A549 (cell line): ENCODE data around the gene NOTCH3. TPM values are rescaled to one million over a fixed set of nuclear protein-coding genes. Genes with fewer than 3 reads are reported as not detected.

Source experiments
- ATAC-seq, 2 experiments: fragments of 200-7000 bp in 1 of 2; fragments of >200 bp in 1 of 2; cut with Nextera tagmentation in 1 of 2; cut with Tn5 transposase in 1 of 2; 3 replicates each; pipeline versions ENCODE4 v1.8.0 to v1.9.1; 2018 to 2020; ENCODE audit warnings: mild to moderate bottlenecking in 1 of 2, moderate library complexity in 1 of 2
- CTCF ChIA-PET: fragments of 300-600 bp; sonication (Branson Sonifier 250); formaldehyde crosslinking; extraction: SDS; loops from one replicate; lab custom pipeline; 2021; ENCODE audit warnings: antibody characterized with exemption, inconsistent platforms; lab: Yijun Ruan, JAX
- POLR2A ChIA-PET: fragments of 350-600 bp; formaldehyde crosslinking; extraction: SDS; loops from one replicate; lab custom pipeline; 2021; ENCODE audit warnings: antibody characterized with exemption, inconsistent platforms; lab: Yijun Ruan, JAX
- DNase-seq, 2 experiments: peaks; one replicate each; pipeline versions ENCODE4 v3.0.0 to v3.0.0-alpha.2; 2011 to 2016; ENCODE audit warnings: low read depth in 1 of 2, low spot score in 1 of 2
- FAIRE-seq: peaks from 2 replicates; lab custom pipeline; 2011; peaks lifted over from hg19 to GRCh38; lab: Jason Lieb, UNC
- H3K27ac ChIP-seq, 2 experiments: fragments of >200 bp; sonication (Bioruptor Twin); formaldehyde crosslinking; 3 replicates each; pipeline ENCODE4 v1.5.1; 2016 to 2017
- H3K4me1 ChIP-seq: fragments of >200 bp; sonication (Bioruptor Twin); formaldehyde crosslinking; 3 replicates; pipeline ENCODE4 v1.6.1; 2016
- H3K4me2 ChIP-seq: fragments of >200 bp; sonication (Bioruptor Twin); formaldehyde crosslinking; 3 replicates; pipeline ENCODE4 v1.6.1; 2016
- H3K4me3 ChIP-seq: fragments of >200 bp; sonication (Bioruptor Twin); formaldehyde crosslinking; 3 replicates; pipeline ENCODE4 v1.5.1; 2016
- H3K9me3 ChIP-seq: fragments of >200 bp; sonication (Bioruptor Twin); formaldehyde crosslinking; 3 replicates; pipeline ENCODE4 v1.6.1; 2016
- BHLHE40 ChIP-seq: IDR thresholded peaks from 2 replicates; pipeline ENCODE4 v1.6.1; 2012; ENCODE audit warnings: low read depth, low read length, inconsistent platforms
- CBX2 ChIP-seq: fragments of 200-600 bp; sonication (generic); IDR thresholded peaks from 2 replicates; pipeline ENCODE4 v1.6.1; 2016; ENCODE audit warnings: low read depth, mild to moderate bottlenecking, borderline replicate concordance
- CBX8 ChIP-seq: fragments of 200-600 bp; sonication (generic); IDR thresholded peaks from 2 replicates; pipeline ENCODE4 v1.6.1; 2016
- CHD2 ChIP-seq: fragments of 150-350 bp; IDR thresholded peaks from 2 replicates; pipeline ENCODE4 v1.6.1; 2014; ENCODE audit warnings: low read length; ENCODE audit not compliant: partially characterized antibody
- EHF ChIP-seq: fragments of 250-450 bp; sonication (Bioruptor Pico); IDR thresholded peaks from 2 replicates; pipeline ENCODE4 v1.5.0; 2020; ENCODE audit warnings: mild to moderate bottlenecking
- EHMT2 ChIP-seq: fragments of 200-600 bp; sonication (generic); IDR thresholded peaks from 2 replicates; pipeline ENCODE4 v1.6.1; 2016; ENCODE audit warnings: antibody characterized with exemption, low read depth, mild to moderate bottlenecking, moderate library complexity
- ESRRA ChIP-seq: fragments of 150-350 bp; IDR thresholded peaks from 2 replicates; pipeline ENCODE4 v1.6.1; 2014; ENCODE audit warnings: mild to moderate bottlenecking, low read length, borderline replicate concordance
- FOSB ChIP-seq: fragments of 250-450 bp; sonication (Bioruptor Pico); IDR thresholded peaks from 2 replicates; pipeline ENCODE4 v1.5.0; 2020; ENCODE audit warnings: mild to moderate bottlenecking, moderate library complexity
- FOXS1 ChIP-seq: fragments of 250-450 bp; sonication (Bioruptor Pico); IDR thresholded peaks from 2 replicates; pipeline ENCODE4 v1.5.0; 2020; ENCODE audit warnings: mild to moderate bottlenecking, moderate library complexity
- HMGXB4 ChIP-seq: fragments of 250-450 bp; sonication (Bioruptor Pico); IDR thresholded peaks from 2 replicates; pipeline ENCODE4 v1.5.0; 2021; ENCODE audit warnings: mild to moderate bottlenecking, moderate library complexity, borderline replicate concordance
- HOXB13 ChIP-seq: fragments of 250-450 bp; sonication (Bioruptor Pico); IDR thresholded peaks from 2 replicates; pipeline ENCODE4 v1.5.0; 2020; ENCODE audit warnings: low read depth, mild to moderate bottlenecking, moderate library complexity
- JUNB ChIP-seq: fragments of >200 bp; sonication (Bioruptor Twin); formaldehyde crosslinking; IDR thresholded peaks from 2 replicates; pipeline ENCODE4 v1.6.1; 2016
- KDM1A ChIP-seq: fragments of 200-600 bp; sonication (generic); IDR thresholded peaks from 2 replicates; pipeline ENCODE4 v1.6.1; 2016; ENCODE audit warnings: low read depth, mild to moderate bottlenecking
- KDM5A ChIP-seq: fragments of 200-600 bp; sonication (generic); IDR thresholded peaks from 2 replicates; pipeline ENCODE4 v1.6.1; 2016; ENCODE audit warnings: antibody characterized with exemption, mild to moderate bottlenecking
- MAZ ChIP-seq: fragments of 150-350 bp; IDR thresholded peaks from 2 replicates; pipeline ENCODE4 v1.6.1; 2014; ENCODE audit warnings: antibody characterized with exemption, low read depth, low read length, borderline replicate concordance
- NFE2L2 ChIP-seq: fragments of 150-350 bp; conservative IDR thresholded peaks from 2 replicates; pipeline ENCODE4 v1.6.1; 2014; ENCODE audit warnings: low read length
- NPAS2 ChIP-seq: fragments of 250-450 bp; sonication (Bioruptor Pico); IDR thresholded peaks from 2 replicates; pipeline ENCODE4 v1.8.0; 2022; ENCODE audit warnings: mild to moderate bottlenecking, moderate library complexity, borderline replicate concordance
- PHF8 ChIP-seq: fragments of 200-600 bp; sonication (generic); IDR thresholded peaks from 2 replicates; pipeline ENCODE4 v1.6.1; 2016; ENCODE audit warnings: low read depth, mild to moderate bottlenecking, antibody characterized with exemption, moderate library complexity, borderline replicate concordance
- RCOR1 ChIP-seq: fragments of 150-350 bp; IDR thresholded peaks from 2 replicates; pipeline ENCODE4 v1.6.1; 2014; ENCODE audit warnings: antibody characterized with exemption, low read length, low read depth
- RNF2 ChIP-seq: fragments of 200-600 bp; sonication (generic); IDR thresholded peaks from 2 replicates; pipeline ENCODE4 v1.6.1; 2016; ENCODE audit warnings: low read depth, mild to moderate bottlenecking, antibody characterized with exemption, moderate library complexity, borderline replicate concordance
- SREBF2 ChIP-seq: fragments of 450-650 bp; IDR thresholded peaks from 2 replicates; pipeline ENCODE4 v1.6.1; 2014; ENCODE audit warnings: mild to moderate bottlenecking, moderate library complexity
- TP53 ChIP-seq: fragments of 250-450 bp; sonication (Bioruptor Pico); IDR thresholded peaks from 2 replicates; pipeline ENCODE4 v1.5.0; 2021; ENCODE audit warnings: mild to moderate bottlenecking, moderate library complexity
- ZFP36 ChIP-seq: fragments of 450-650 bp; IDR thresholded peaks from 2 replicates; pipeline ENCODE4 v1.6.1; 2014; ENCODE audit warnings: borderline replicate concordance; ENCODE audit not compliant: partially characterized antibody
- ZSCAN20 ChIP-seq: fragments of 250-450 bp; sonication (Bioruptor Pico); IDR thresholded peaks from 2 replicates; pipeline ENCODE4 v1.8.0; 2022; ENCODE audit warnings: mild to moderate bottlenecking, moderate library complexity
- WGBS: methylation state at CpG from one replicate; pipeline ENCODE4 v1.1.6; 2017; ENCODE audit errors: missing lambda C conversion rate; 5-methylcytosine and 5-hydroxymethylcytosine counted together
- polyA minus RNA-seq: library from RNA; depleted of rRNA, polyadenylated mRNA; stranded (reverse); fragments of >200 nt; gene quantifications from 2 replicates; pipeline ENCODE4 v1.2.3, GENCODE V29; 2011; rRNA and poly(A)+ RNA removed
- polyA plus RNA-seq, 4 experiments: library from polyadenylated mRNA; depleted of rRNA in 3 of 4; stranded (reverse); fragments of >200 nt; fragmentation: RNase III in 1 of 4; extraction: RNeasy Plus Mini Kit Qiagen cat#74134 plus additional on column Dnase treatment in 1 of 4; gene quantifications; 2 replicates in 3 of 4; 3 replicates in 1 of 4; pipeline ENCODE4 v1.2.3, GENCODE V29; 2011 to 2017
- TF ChIP-seq, protein P1 (sequence below): IDR thresholded peaks from 2 replicates; pipeline ENCODE4 v1.6.1; 2012; ENCODE audit warnings: low read depth, borderline replicate concordance
- TF ChIP-seq, protein P2 (sequence below): fragments of 200-600 bp; sonication (generic); IDR thresholded peaks from 2 replicates; pipeline ENCODE4 v1.6.1; 2016; ENCODE audit warnings: antibody characterized with exemption, mild to moderate bottlenecking, moderate library complexity
- TF ChIP-seq, protein P3 (sequence below): IDR thresholded peaks from 2 replicates; pipeline ENCODE4 v1.6.1; 2012
- TF ChIP-seq, protein P4 (sequence below): fragments of >200 bp; sonication (Bioruptor Twin); formaldehyde crosslinking; IDR thresholded peaks from 3 replicates; pipeline ENCODE4 v1.6.1; 2016

Gene NOTCH3
- polyA plus RNA-seq (2011; rRNA removed), result 14.7 and 21.3 TPM in 2 replicates
- polyA plus RNA-seq (2012; cell fraction: cytosol; rRNA removed), result 10.3 and 14.2 TPM in 2 replicates
- polyA plus RNA-seq (2012; cell fraction: nucleus; rRNA removed), result 21.9 and 40.9 TPM in 2 replicates
- 6.4 to 9.5 TPM (median 6.9 TPM) in 3 replicates for polyA plus RNA-seq (2017; fragmentation: RNase III; extraction: RNeasy Plus Mini Kit Qiagen cat#74134 plus additional on column Dnase treatment)
- polyA minus RNA-seq, result 46.6 and 49.9 TPM in 2 replicates

DNA sequence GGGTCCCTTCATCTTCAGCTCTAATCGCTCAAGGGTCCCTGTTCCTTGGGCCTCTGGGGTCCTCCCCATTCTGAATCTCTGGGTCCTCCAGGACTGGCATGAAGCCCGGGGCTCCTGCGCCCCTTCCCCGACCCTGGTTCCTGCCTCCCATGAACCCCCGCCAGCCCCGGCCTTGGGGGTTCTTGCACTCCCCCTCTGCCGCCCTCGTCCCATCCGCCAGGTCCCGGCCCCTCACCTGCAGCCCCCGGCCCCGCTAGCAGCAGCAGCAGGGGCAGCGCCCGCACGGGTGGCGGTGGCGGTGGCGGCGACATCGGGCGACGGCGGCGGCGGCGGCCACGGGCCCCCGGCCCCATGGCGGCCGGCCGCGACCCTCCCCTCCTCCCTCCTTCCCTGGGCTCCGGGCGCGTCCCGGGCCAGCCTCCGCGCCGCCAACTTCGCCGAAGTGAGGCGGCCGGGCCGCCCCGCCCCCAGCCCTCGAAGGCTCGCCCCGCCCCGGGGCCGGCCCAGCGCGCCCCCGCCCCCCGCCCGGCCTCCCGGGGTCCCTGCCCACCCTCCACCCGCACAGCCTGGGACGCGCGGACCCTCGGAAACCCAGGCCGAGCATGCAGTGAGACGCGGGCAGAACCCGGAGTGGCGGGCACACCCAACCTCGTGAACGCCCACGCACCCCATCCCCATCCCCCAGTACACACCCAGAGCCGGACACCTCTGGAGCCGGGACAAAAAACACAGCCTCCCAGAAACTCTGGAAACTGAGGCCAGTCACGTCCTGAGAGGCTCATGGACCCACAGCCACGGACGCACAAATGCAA lies at the start of gene NOTCH3:
NOTCH3 (minus strand) TSS at position 443 of the 812 bp plus-strand sequence; CDS start at position 353, 90 bp downstream.
- peak in 1 of 2 experiments; percentile 45; a peak in 1 of 6 replicates for ATAC-seq
- Histone ChIP-seq H3K27ac (peak within 1 kb of the TSS; percentile 67 to 96), H3K4me2 (peak within 1 kb of the TSS; percentile 80), H3K4me3 (peak within 1 kb of the TSS; percentile 68), H3K9me3 (no peaks in the 10 kb centered on the region), H3K4me1 (peaks cover 18% of the 10 kb centered on the region)
- FAIRE-seq, result no peak
- DNase-seq, result no peak
- TF ChIP-seq PHF8, result no peak
- no peak for TF ChIP-seq MAZ
- TF ChIP-seq FOXS1 (CRISPR knock-in tag), result no peak
- no peak for TF ChIP-seq ZFP36
- no peak for TF ChIP-seq KDM5A
- no peak for TF ChIP-seq RCOR1
- TF ChIP-seq TP53 (CRISPR knock-in tag), result no peak
- TF ChIP-seq BHLHE40, result no peak
- no peak for TF ChIP-seq CBX2
- no peak for TF ChIP-seq EHF
- no peak for TF ChIP-seq CBX8
- TF ChIP-seq HMGXB4, result no peak
- TF ChIP-seq, protein P1, sequence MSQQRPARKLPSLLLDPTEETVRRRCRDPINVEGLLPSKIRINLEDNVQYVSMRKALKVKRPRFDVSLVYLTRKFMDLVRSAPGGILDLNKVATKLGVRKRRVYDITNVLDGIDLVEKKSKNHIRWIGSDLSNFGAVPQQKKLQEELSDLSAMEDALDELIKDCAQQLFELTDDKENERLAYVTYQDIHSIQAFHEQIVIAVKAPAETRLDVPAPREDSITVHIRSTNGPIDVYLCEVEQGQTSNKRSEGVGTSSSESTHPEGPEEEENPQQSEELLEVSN, result no peak
- TF ChIP-seq RNF2, result no peak
- no peak for TF ChIP-seq CHD2
- TF ChIP-seq SREBF2, result no peak
- TF ChIP-seq EHMT2, result no peak
- TF ChIP-seq FOSB (CRISPR knock-in tag), result no peak
- no peak for TF ChIP-seq KDM1A
- WGBS, result 65% methylated on average over 3 of the region's 74 CpGs
- ChIA-PET POLR2A (no interaction called here), CTCF (interaction anchor here (1.3 kb wide), 1 partner anchor 18 kb away, joined by 3 read pairs; no protein-coding TSS in a partner anchor)

GRCh38 chr19:15250640-15250993 lies 49.8 kb upstream of the NOTCH3 start:
- peaks cover 55% of the 10 kb centered on the region for H3K4me1 ChIP-seq
- ATAC-seq (no peak), DNase-seq (no peak), FAIRE-seq (no peak)
- ChIA-PET CTCF (interaction anchor here (0.6 to 3.7 kb wide), 8 partner anchors 9 to 76 kb away, joined by 3 to 13 read pairs (median 5); no protein-coding TSS in a partner anchor), POLR2A (no interaction called here)
- H3K4me3 ChIP-seq, result no peak overlapping the region
- WGBS, result no CpG with 5 or more reads among the region's 1 CpG
- peak overlapping the region; percentile 64 to 84; a peak in 4 of 6 replicates for H3K27ac ChIP-seq
- H3K9me3 ChIP-seq, result no peaks in the 10 kb centered on the region
- H3K4me2 ChIP-seq, result peak overlapping the region; percentile 57
- no peak for TF ChIP-seq CBX8
- no peak for TF ChIP-seq HOXB13 (CRISPR knock-in tag)
- TF ChIP-seq, protein P2, sequence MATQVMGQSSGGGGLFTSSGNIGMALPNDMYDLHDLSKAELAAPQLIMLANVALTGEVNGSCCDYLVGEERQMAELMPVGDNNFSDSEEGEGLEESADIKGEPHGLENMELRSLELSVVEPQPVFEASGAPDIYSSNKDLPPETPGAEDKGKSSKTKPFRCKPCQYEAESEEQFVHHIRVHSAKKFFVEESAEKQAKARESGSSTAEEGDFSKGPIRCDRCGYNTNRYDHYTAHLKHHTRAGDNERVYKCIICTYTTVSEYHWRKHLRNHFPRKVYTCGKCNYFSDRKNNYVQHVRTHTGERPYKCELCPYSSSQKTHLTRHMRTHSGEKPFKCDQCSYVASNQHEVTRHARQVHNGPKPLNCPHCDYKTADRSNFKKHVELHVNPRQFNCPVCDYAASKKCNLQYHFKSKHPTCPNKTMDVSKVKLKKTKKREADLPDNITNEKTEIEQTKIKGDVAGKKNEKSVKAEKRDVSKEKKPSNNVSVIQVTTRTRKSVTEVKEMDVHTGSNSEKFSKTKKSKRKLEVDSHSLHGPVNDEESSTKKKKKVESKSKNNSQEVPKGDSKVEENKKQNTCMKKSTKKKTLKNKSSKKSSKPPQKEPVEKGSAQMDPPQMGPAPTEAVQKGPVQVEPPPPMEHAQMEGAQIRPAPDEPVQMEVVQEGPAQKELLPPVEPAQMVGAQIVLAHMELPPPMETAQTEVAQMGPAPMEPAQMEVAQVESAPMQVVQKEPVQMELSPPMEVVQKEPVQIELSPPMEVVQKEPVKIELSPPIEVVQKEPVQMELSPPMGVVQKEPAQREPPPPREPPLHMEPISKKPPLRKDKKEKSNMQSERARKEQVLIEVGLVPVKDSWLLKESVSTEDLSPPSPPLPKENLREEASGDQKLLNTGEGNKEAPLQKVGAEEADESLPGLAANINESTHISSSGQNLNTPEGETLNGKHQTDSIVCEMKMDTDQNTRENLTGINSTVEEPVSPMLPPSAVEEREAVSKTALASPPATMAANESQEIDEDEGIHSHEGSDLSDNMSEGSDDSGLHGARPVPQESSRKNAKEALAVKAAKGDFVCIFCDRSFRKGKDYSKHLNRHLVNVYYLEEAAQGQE, result no peak
- no peak for TF ChIP-seq SREBF2
- no peak for TF ChIP-seq JUNB
- TF ChIP-seq EHF, result no peak
- TF ChIP-seq ZSCAN20 (CRISPR knock-in tag), result no peak
- TF ChIP-seq, protein P3, sequence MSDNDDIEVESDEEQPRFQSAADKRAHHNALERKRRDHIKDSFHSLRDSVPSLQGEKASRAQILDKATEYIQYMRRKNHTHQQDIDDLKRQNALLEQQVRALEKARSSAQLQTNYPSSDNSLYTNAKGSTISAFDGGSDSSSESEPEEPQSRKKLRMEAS, result no peak
- no peak for TF ChIP-seq PHF8
- TF ChIP-seq TP53 (CRISPR knock-in tag), result no peak
- no peak for TF ChIP-seq KDM5A
- TF ChIP-seq CHD2, result no peak
- no peak for TF ChIP-seq ESRRA
- TF ChIP-seq NFE2L2, result no peak
- TF ChIP-seq EHMT2, result no peak
- TF ChIP-seq, protein P4, sequence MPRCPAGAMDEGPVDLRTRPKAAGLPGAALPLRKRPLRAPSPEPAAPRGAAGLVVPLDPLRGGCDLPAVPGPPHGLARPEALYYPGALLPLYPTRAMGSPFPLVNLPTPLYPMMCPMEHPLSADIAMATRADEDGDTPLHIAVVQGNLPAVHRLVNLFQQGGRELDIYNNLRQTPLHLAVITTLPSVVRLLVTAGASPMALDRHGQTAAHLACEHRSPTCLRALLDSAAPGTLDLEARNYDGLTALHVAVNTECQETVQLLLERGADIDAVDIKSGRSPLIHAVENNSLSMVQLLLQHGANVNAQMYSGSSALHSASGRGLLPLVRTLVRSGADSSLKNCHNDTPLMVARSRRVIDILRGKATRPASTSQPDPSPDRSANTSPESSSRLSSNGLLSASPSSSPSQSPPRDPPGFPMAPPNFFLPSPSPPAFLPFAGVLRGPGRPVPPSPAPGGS, result no peak
- no peak for TF ChIP-seq NPAS2 (CRISPR knock-in tag)
